Pulmonary artery endothelial cell (primary cell): Measurements from ENCODE around the gene TNRC18. TPM values are rescaled to one million over a fixed set of nuclear protein-coding genes. Genes with fewer than 3 reads are reported as not detected.
"Not testable (repeated sequence)": the region's sequence is repeated elsewhere in the genome, so short reads cannot be mapped to it uniquely, and the experiment has no call there.

Experiments
- DNase-seq: peaks from one replicate; pipeline ENCODE4 v3.0.0-alpha.2; 2011; ENCODE audit warnings: low read depth, low spot score
- total RNA-seq: library from RNA; depleted of rRNA; stranded (reverse); fragments of >200 nt; gene quantifications from 2 replicates; pipeline ENCODE4 v1.2.3, GENCODE V29; 2014

Gene TNRC18, protein sequence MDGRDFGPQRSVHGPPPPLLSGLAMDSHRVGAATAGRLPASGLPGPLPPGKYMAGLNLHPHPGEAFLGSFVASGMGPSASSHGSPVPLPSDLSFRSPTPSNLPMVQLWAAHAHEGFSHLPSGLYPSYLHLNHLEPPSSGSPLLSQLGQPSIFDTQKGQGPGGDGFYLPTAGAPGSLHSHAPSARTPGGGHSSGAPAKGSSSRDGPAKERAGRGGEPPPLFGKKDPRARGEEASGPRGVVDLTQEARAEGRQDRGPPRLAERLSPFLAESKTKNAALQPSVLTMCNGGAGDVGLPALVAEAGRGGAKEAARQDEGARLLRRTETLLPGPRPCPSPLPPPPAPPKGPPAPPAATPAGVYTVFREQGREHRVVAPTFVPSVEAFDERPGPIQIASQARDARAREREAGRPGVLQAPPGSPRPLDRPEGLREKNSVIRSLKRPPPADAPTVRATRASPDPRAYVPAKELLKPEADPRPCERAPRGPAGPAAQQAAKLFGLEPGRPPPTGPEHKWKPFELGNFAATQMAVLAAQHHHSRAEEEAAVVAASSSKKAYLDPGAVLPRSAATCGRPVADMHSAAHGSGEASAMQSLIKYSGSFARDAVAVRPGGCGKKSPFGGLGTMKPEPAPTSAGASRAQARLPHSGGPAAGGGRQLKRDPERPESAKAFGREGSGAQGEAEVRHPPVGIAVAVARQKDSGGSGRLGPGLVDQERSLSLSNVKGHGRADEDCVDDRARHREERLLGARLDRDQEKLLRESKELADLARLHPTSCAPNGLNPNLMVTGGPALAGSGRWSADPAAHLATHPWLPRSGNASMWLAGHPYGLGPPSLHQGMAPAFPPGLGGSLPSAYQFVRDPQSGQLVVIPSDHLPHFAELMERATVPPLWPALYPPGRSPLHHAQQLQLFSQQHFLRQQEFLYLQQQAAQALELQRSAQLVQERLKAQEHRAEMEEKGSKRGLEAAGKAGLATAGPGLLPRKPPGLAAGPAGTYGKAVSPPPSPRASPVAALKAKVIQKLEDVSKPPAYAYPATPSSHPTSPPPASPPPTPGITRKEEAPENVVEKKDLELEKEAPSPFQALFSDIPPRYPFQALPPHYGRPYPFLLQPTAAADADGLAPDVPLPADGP (N-terminal part only)
- total RNA-seq, result 20.8 and 21.9 TPM in 2 replicates

DNA sequence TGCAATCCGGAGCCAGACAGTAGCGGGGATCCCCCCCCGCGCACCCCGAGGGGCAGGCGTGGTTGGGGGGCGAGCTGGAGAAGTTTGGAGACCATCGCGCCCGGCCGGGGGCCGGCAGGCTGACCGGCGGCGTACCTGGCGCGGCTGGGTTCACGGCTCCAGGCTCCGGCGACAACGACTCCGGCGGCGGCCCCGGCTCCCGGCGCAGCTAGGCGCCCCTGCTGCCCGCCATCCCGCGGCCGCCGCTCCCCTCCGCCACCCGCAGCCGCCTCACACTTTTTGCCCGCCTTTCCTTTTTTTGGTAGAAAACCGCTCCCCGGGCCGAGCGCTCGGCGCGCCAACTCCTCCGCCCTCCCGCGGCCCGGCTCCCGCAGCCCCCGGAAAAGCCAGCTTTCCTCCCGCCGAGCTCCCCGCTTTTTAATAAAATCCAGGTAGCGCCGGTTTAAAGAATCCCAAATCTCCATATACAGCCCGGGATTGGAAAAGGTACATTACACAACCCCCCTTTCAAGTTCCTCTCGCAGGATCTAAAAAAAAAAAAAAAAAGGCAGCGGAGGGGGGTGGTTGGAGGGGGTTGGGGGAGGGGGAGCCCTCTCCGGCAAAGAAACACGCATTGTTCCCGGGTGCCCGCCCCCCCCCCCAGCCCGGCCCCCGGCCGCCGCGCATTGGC lies at the start of gene TNRC18:
Gene TNRC18 (minus strand): TSS at position 529 of the 670 bp plus-strand sequence. CDS start 2,588 bp downstream, outside the sequence.
- DNase-seq, result no peak

DNA sequence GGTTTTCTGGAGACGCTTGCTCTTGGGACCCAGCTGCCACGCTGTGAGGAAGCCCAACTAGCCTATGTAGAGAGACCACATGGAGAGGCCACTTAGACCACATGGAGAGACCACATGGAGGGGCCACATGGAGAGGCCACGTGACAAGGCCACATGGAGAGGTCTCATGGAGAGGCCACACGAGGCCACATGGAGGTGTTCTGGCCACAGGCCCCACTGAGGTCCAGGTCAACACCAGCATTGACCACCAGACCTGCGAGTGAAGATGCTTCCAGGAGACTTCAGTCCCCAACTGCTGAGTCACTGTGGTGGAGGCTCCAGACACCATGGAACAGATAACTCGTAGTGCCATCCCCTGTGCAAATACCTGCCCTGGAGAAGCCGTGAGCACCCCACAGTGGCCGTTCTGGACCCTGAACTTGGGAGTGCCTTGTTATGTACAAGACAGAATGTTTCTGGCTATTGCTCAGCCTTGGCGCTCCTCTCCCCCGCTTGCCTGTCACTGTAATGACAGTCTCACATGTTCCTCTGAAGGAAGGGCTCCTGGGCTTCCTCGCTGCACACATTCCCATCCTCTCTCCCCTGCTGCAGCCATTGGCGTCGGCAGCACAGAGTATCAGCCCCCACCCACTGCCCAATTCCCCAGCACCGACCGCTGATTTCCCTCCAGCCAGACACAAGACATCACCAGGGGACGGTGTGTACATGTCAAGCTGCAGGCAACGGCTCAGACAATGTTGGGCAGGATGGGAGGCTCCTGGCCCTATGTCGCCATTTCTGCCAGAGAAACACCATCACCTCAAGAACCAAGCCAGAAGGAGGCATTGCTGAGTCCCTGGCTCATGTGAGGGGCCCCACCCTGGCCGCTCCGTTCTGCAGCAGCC lies 49.0 kb upstream of the TNRC18 start:
- no peak for DNase-seq

DNA sequence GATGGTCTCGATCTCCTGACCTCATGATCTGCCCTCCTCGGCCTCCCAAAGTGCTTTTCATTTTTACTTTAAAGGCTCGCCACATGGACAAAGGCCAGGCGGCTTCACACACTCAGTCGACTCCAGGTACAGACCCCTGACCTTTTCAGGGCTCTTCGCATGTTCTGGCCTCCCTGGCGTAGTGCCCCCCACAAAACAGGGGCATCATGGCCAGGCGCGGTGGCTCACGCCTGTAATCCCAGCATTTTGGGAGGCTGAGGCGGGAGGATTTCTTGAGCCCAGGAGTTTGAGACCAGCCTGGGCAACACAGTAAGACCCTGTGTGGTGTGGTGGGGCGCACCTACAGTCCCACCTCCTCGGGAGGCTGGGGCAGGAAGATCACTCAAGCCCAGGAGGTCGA lies 48.0 kb upstream of the TNRC18 start:
- DNase-seq, result not testable (repeated sequence)

DNA sequence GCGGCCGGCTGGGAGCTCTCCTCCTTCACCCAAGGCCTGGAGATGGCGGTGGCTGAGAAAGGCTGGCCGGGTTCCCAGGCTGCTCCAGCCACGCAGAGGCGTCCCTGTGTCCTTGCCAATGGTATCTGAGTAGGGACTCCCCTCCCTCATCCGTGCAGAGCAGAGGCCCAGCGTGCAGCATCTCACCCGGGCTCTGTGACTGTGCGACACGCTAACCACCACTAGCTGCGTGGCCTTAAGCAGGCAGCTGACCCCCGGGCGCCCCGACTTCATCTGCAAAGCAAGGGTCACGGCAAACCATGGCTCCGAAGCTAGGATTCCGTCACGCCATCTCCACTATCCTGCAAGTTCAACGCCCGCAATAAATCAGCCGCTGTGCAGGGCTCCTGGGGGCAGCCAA lies 47.2 kb upstream of the TNRC18 start:
- no peak for DNase-seq

DNA sequence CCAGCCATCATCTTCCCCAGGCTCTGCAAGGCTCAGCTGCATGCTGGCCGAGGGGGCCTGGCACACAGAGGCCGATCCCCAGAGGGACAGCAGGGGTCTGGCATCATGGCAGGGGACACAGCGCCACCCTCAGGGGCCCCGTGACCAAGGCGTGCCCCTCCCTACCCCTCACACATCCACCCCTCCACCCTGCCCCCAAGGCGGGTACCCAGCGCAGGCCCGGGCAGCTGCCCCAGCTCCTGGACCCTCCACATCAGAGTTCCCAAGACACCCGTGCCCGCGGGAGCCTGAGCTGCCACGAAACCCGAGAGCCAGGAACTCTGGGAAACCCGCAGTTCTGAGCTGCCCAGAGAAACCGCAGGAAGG lies 46.5 kb upstream of the TNRC18 start:
- DNase-seq, result no peak

DNA sequence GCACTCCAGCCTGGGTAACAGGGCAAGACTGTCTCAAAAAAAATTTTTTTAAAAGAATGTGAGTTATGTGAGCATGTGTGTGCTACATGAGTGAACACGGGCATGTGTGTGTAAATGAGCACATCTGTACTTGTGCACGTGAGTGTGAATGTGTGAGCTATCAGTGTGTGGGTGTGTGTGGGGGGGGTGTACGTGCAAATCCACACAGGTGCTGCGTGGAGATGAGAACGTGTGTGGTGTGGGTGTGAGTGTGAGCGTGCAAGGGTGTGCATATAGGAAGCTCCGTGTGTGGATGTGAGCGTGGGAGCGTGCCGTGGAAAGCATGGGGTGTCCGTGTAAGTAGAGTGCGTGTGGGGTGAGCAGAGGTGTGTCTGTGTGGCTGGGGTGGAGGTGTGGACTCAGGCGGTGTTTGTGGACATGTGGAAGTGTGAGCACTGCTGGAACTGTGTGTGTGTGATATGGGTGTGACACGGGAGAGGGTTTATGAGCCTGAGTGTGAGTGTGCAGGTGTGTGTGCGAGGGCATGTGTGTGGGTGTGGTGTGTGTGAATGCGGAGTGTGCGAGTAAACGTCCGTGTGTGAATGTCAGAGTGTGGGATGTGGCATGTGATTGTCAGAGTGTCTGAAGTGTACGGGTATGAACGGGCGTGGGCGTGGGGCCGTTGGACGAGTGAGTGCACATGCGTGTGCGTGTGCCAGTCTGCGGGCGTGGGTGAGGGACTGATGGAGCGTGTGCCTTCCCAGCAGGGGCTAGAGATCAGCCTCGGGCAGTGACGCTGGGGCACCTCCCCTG lies 45.9 kb upstream of the TNRC18 start:
- no peak for DNase-seq

DNA sequence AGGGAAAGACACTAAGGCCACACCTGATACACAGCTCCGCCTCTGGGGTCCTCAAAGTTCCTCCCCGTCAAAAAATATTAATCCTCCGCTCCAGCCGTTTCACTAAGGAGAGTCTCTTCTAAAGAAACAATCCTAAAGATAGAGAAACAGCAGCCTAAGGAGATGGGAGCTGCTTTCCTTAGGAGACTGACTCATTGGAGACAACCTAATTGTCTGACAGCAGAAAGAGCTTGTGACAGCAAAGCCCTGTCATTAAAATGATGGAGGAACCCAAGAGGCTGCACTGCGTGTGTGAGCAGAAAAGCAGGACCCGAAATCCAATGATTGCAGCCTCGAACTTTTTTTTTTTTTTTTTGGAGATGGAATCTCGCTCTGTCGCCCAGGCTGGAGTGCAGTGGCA lies 44.0 kb upstream of the TNRC18 start:
- DNase-seq, result no peak

DNA sequence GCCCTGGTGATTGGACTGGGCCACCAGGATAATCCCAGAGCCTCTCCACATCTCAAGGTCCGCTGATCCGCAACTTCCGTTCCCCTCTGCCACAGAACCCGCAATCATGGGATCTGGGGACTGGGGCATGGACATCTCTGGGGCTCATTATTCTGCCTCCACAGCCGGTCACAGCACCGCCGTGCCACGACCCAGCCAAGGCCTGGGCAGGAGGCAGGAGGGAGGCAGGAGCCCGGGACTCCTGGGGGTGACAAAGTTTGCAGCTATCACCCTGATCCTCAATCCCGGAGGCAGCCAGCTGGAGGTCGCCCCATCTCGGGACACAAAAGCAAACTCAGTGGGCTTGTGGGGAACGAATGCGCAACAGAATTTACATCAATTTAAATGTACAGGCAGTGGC lies 42.9 kb upstream of the TNRC18 start:
- no peak for DNase-seq

DNA sequence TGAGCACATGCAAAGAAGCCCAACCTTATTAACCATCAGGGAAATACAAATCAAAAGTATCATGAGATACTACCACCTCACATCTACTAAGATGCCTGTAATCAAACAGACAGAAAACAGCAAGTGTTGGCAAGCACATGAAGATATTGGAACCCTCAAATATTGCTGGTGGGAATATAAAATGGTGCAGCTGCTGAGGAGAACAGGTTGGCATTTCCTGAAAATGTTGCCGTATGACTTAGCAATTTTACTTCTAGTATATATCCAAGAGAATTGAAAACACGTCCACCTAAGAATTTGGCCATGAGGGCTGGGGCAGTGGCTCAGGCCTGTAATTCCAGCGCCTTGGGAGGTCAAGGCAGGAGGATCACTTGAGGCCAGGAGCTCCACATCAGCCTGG lies 39.4 kb upstream of the TNRC18 start:
- no peak for DNase-seq

DNA sequence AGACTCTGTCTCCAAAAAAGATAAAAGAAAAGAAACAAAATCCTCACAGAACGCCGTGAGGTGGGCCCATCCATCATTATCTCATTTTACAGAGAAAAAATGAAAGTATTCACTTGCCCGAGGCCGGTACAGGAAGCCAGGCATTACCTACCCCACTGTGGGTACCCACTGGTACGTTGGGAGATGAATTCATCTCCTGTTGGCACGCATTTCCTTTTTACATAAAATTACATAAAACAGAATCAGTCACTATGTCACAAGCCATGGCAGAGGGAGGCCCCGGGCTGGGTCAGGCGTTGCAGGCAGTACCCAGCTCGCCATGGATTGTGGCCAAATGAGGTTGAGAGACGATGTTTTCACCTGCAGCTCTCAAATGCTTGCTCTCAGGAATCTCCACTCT lies 38.6 kb upstream of the TNRC18 start:
- DNase-seq, result no peak

DNA sequence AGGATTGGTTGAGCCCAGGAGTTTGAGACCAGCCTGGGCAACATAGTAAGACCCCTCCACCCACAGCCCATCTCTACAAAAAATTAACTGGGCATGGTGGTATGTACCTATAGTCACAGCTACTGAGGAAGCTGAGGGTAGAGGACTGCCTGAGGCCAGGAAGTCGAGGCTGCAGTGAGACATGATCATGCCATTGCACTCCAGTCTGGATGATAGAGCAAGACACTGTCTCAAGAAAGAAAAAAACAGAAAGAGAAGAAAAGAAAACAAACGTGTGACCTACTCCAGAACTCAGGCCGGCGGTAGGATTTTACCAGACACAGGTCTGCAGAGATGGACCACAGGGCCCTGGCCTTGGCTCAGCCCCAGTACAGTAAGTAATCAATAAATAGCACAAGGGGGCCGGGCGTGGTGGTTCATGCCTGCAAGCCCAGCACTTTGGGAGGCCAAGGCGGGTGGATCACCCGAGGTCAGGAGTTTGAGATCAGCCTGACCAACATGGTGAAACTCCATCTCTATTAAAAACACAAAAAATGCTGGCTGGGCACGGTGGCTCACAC lies 35.4 kb upstream of the TNRC18 start:
- no peak for DNase-seq

DNA sequence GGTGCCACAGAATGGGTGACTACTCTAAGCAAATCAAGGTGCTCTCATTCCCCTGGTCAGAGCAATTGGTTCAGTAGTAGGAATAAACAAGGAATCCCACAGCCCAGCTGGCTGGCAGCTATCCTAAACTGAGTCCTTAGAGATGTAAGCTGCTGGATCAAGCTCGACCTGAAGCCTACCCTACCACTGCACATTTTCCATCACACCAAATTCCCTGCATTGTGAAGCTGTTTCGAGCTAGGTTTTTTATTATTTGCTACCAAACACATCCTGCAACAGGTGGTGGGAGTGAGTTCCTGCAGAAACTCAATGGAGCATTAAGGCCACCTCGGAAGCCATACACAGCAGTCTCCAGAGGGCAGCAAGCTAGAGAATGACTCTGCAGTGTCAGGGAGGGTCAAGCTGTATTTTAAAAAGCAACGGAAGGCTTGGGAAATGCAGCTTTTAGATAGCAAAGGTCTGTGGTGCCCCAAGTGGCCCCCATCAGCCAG lies 33.7 kb upstream of the TNRC18 start:
- no peak for DNase-seq

DNA sequence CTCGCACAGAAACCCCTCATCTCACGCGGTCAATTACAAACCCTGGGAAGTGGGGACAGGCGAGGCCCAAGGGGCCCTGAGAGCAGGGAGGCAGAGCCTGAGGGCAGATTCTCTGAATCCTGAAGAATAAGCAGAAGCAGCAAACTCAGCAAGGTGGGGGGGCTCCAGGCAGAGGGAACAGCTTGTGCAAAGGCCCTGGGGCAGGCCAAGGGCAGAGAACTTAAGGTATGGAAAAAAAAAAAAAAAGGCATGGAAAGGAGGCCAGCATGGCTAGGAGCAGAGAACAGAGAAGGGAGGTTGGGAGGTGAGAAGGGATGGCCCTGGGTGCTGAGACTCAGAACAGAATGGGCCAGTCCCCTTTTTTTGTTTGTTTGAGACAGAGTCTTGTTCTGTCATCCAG lies 32.8 kb upstream of the TNRC18 start:
- DNase-seq, result no peak

DNA sequence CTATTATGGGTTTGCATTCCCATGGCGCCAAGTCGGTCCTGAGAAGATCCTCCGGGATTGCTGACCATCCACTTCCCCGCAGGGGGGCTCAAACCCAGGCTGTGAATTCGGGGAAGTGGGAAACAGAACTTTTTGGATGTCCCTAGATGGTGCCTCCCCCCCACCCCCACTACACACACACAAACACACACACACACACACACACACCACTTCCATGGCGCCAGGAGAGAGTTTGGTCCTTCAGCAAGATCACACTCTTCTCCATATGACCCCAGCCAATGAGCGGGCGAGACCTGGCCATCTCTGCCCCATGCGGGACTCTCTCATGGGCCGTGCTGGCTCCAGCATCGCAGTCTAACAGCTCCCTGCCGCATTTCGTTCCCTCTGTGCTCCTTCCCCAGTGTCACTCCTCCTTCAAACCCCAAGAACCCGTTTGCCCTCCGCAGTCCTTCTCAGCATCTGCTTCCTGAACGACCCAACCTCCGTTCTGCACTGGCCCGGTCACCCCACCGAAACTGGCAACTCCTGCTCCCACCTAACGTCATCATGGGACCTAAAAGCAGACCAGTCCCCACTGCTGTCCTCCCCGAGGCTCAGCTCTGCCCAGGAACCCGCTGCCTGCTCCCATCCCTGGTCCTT lies 32.1 kb upstream of the TNRC18 start:
- DNase-seq, result no peak

DNA sequence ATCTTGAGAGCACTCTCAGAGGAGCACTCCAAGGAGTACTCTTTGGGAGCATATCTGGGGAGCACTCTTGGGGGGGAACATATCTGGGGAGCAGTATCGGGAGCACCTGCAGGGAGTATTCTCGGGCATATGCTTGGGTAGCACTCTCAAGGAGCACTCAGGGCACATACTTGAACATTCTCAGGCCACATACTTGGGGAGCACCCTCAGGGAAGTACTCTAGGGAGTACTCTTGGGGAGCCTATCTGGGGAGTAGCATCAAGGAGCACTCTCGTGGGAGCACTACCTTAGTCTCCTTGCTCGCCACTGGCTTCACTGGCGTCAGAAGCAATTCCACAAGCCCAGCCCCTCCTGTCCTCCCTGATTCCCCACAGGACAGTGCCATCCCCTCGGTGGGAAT lies 31.5 kb upstream of the TNRC18 start:
- no peak for DNase-seq

DNA sequence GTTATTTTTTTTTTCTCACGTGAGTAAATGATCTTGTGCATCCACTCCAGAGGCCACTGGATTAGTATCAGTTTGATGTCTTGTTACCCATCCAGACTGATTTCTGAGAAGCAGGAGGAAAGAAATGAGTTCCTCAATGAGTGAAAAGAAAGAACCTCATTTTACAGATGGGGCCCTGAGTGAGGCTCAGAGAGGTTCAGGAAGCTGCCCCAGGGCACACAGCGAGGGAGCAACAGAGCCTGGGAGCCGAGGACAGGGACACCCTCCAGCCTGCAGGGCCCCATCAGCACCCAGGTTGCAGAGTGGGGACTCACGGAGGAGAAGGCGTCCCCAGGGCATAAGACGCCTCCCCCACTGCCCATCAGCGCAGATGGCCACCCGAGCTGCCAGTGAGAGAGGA lies 30.9 kb upstream of the TNRC18 start:
- DNase-seq, result no peak

DNA sequence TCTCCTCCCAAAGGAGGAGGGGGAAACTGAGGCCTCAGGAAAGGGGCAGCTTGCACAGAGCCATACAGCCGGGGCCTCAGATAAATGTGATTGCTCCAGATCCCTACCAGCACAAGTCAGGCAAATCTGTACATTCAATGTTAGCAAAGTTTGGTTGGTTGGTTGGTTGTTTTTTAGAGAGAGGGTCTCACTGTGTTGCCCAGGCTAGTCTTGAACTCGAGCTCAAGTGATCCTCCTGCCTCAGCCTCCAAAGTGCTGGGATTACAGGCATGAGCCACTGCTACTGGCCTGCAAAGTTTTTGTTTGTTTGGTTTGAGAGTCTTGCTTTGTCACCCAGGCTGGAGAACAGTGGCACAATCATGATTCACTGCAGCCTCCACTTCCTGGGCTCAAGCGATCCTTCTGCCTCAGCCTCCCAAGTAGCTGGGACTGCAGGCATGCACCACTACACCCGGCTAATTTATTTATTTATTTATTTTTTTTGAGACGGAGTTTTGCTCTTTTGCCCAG lies 30.0 kb upstream of the TNRC18 start:
- DNase-seq, result no peak

DNA sequence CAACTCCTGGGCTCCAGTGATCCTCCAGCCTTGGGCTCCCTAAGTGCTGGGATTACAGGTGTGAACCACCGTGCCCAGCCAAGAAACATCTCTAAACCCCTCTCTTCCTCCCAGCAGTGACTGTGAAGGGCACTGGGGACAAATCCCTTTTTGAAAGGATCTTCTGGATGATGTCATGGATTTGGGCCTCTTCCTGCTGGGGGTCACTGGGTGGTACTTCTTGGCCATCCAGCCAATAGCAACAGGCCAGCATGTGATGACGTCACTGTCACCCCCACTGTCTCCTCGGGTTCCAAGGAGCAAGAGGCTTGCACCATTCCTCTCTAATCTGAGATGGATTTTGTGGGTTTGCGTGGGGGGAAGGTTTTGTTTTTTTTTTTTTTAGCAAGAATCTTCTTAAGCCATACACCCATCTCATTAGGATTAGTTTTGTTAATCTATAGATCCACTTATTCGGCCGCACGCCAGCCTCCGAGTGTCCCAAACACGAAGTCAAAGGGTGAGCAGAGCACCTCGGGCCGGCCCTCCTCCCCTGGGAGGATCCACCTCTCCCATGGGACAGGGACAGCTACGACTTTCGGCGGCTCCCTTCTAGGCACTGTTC lies 29.4 kb upstream of the TNRC18 start:
- DNase-seq, result no peak
